HL-60 (cell line): ENCODE results near the gene RHCG.
A peak's percentile ranks its signal among the peaks of the same experiment; 100 is the strongest.

Source experiments
- DNase-seq, 2 experiments: peaks; one replicate each; pipeline ENCODE4 v3.0.0-alpha.2; 2010 to 2020; ENCODE audit warnings: low read depth in 1 of 2, low spot score in 1 of 2
- H3K27ac ChIP-seq: fragments of 250-450 bp; sonication (Bioruptor Pico); replicated peaks from 2 replicates; pipeline ENCODE4 v1.5.1; 2020; ENCODE audit warnings: mild to moderate bottlenecking, moderate library complexity
- H3K27me3 ChIP-seq: fragments of 250-450 bp; sonication (Bioruptor Pico); 2 replicates; pipeline ENCODE4 v1.5.1; 2021; ENCODE audit warnings: mild to moderate bottlenecking, moderate library complexity; ENCODE audit not compliant: insufficient read depth, poor library complexity, severe bottlenecking
- H3K4me3 ChIP-seq: replicated peaks from 2 replicates; pipeline ENCODE4 v1.5.1; 2011; ENCODE audit warnings: mild to moderate bottlenecking, control low read depth, low read length; ENCODE audit not compliant: insufficient read depth
- CTCF ChIP-seq: IDR thresholded peaks from one replicate; pipeline ENCODE4 v1.5.1; 2011; ENCODE audit warnings: low read length, control low read depth, inconsistent platforms; ENCODE audit not compliant: insufficient read depth
- GABPA ChIP-seq: IDR thresholded peaks from 2 replicates; pipeline ENCODE4 v1.6.1; 2012; ENCODE audit warnings: low read depth
- POLR2AphosphoS5 ChIP-seq: IDR thresholded peaks from 2 replicates; pipeline ENCODE4 v1.6.1; 2012; ENCODE audit warnings: low read depth
- REST ChIP-seq: IDR thresholded peaks from 2 replicates; pipeline ENCODE4 v1.6.1; 2012; ENCODE audit warnings: low read depth; ENCODE audit not compliant: insufficient replicate concordance
- SPI1 ChIP-seq: IDR thresholded peaks from 2 replicates; pipeline ENCODE4 v1.6.1; 2012; ENCODE audit warnings: low read depth, mild to moderate bottlenecking, borderline replicate concordance

RHCG gene

GRCh38 chr15:89489376-89489775 lies 7.0 kb downstream of the RHCG start:
- Histone ChIP-seq H3K4me3 (no peak overlapping the region), H3K27ac (no peak overlapping the region), H3K27me3 (peaks cover 14% of the 10 kb centered on the region)
- TF ChIP-seq POLR2AphosphoS5 = no peak
- no peak for TF ChIP-seq REST
- no peak for TF ChIP-seq CTCF
- no peak for TF ChIP-seq SPI1
- no peak for TF ChIP-seq GABPA
- no peak for DNase-seq

GRCh38 chr15:89487791-89488190 lies 8.6 kb downstream of the RHCG start:
- H3K27me3 ChIP-seq = peaks cover 14% of the 10 kb centered on the region
- no peak overlapping the region for H3K27ac ChIP-seq
- no peak for DNase-seq
- no peak overlapping the region for H3K4me3 ChIP-seq
- no peak for TF ChIP-seq REST
- no peak for TF ChIP-seq POLR2AphosphoS5

GRCh38 chr15:89486726-89487050 lies 9.7 kb downstream of the RHCG start:
- Histone ChIP-seq H3K4me3 (no peak overlapping the region), H3K27ac (no peak overlapping the region), H3K27me3 (peaks cover 11% of the 10 kb centered on the region)
- peak; percentile 21 to 60 for DNase-seq
- no peak for TF ChIP-seq GABPA
- TF ChIP-seq CTCF = no peak
- no peak for TF ChIP-seq SPI1
- TF ChIP-seq REST = no peak

- peaks cover 12% of the 10 kb centered on the region for H3K27me3 ChIP-seq
- TF ChIP-seq CTCF (no peak), SPI1 (no peak), REST (no peak), GABPA (no peak), POLR2AphosphoS5 (no peak)
- H3K27ac ChIP-seq = no peak overlapping the region
- DNase-seq = no peak
- no peak overlapping the region for H3K4me3 ChIP-seq
Measured at GRCh38 chr15:89483079-89483478, 13.3 kb downstream of the RHCG start.
